Gastroesophageal sphincter (tissue), 3 donors: ENCODE data around the gene ELOB.

Experiments
- CTCF ChIP-seq, 4 experiments: fragments of 200-600 bp in 2 of 4; fragments of 450-650 bp in 2 of 4; sonication (generic) in 1 of 4; IDR thresholded peaks; one replicate each; pipeline ENCODE4 v1.5.1; 2017 to 2019; ENCODE audit warnings: antibody characterized with exemption in 4 of 4, mild to moderate bottlenecking in 2 of 4, moderate library complexity in 2 of 4
- POLR2A ChIP-seq, 2 donors: fragments of 450-650 bp; IDR thresholded peaks; one replicate each; pipeline ENCODE4 v1.6.1; 2017; ENCODE audit warnings: antibody characterized with exemption in 2 of 2, mild to moderate bottlenecking in 2 of 2, moderate library complexity in 1 of 2

DNA sequence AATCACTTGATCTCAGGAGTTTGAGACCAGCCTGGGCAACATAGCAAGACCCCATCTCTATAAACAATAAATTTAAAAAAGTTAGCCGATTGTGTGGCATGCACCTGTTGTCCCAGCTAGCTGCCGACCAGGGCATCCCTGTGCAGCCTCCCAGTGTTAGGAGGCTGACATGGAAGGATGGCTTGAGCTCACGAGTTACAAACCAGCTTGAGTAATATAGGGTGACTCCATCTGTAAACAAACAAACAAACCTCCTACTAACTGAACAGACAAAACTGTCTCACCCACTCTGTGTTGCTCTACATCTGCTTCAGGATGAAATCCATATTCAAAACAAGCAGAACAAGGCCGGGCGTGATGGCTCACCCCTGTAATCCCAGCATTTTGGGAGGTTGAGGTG, 50.2 kb downstream of the ELOB start:
- no peak for TF ChIP-seq POLR2A (IDR thresholded peaks at IDR 0.05)
- TF ChIP-seq CTCF (IDR thresholded peaks at IDR 0.05) = no peak
